T47D (cell line): ENCODE measurements around the gene CYP2J2.
"Not testable (repeated sequence)": the region's sequence is repeated elsewhere in the genome, so short reads cannot be mapped to it uniquely, and the experiment has no call there.

Source experiments
- DNase-seq, 2 experiments: peaks; one replicate each; pipeline versions ENCODE4 v3.0.0 to v3.0.0-alpha.2; 2011 to 2012; ENCODE audit warnings: low read depth in 1 of 2, low spot score in 1 of 2
- JUND ChIP-seq: IDR thresholded peaks from 2 replicates; pipeline ENCODE4 v1.6.1; 2012; ENCODE audit warnings: low read depth
- in situ Hi-C: cut with HindIII; loops from 2 replicates; pipeline ENCODE4 v1.10.0; 2016; ENCODE audit warnings: low sequenced_read_pairs, low pct_unique_long_range_greater_than_20kb

The CYP2J2 gene

DNA sequence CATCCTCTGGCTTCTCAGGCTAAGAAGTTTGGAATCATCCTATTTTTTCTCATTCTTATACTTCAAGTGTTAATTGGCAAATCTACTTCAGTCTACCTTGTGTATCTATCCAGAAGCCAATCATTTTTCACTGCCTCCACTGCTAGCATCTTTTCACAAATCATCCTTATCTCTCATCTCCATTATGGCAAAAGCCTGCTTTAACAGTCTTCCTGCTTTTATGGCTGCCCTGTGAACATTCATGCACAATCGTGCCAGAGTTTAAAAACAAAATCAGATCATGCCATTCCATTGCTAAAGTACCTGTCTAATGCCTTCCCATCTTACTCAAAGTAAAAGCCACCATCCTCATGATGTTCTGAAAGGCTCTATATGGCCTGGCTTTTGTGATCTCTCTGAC lies 19.2 kb upstream of the CYP2J2 start:
- in situ Hi-C loops = no loop called here
- TF ChIP-seq JUND = no peak
- DNase-seq = no peak

DNA sequence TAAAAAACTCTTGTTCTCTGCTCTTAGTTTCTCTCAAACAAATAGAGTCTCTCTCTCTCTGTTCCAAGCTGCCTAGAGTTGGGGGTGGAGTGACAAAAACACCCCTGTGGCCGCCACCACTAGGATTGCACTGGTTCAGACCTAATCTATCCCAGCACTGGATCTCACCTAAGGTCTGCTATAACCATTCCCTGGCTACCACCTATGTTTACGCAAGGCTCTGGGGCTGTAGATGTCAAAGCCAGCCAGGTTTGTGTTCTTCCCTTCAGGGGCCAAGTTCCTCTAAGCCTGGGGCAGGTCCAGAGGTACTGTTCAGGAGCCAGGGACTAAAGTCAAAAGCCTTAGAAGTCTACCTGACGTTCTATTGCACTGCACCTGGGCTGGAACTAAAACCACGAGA lies 12.8 kb upstream of the CYP2J2 start:
- in situ Hi-C loops = no loop called here
- no peak for TF ChIP-seq JUND
- no peak for DNase-seq

DNA sequence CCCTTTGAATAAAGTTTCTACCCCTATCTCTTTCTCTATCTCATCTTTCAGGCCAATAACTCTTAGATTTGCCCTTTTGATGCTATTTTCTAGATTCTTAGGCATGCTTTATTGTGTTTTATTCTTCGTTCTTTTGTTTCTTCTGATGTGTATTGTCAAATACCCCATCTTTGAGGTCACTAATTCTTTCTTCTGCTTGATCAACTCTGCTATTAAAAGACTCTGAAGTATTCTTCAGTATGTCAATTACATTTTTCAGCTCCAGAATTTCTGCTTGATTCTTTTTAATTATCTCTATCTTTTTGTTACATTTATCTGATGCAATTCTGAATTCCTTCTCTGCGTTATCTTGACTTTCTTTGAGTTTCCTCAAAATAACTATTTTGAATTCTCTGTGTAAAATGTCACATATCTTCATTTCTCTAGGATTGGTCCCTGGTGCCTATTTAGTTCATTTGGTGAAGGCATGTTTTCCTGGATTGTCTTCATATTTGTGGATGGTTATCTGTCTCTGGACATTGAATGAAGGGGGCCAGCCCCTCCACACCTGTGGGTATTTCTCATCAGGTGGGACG lies 11.2 kb upstream of the CYP2J2 start:
- no peak for DNase-seq
- in situ Hi-C loops = no loop called here
- no peak for TF ChIP-seq JUND

DNA sequence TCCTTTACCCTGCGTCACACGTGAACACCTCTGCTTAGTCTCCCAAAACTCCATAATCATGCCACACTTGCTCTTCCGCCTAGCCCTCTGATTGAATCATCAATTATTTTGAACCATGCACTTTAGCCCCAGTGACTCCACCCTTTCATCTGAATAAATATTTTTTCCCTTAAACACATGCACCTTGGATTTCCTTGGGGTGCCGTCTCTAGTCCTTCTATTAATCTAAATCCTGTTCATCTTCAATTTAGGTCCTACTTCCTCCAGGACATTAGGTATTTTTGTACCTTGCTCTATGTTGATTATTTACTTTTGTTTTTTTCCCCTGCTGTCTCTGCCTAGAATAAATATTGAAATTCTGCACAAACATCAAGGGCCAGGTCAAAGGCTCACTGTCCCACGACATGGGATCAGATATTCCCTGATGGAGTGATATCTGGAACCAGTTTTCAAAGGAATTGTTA lies 9.8 kb upstream of the CYP2J2 start:
- no peak for DNase-seq
- no peak for TF ChIP-seq JUND
- in situ Hi-C loops = no loop called here

DNA sequence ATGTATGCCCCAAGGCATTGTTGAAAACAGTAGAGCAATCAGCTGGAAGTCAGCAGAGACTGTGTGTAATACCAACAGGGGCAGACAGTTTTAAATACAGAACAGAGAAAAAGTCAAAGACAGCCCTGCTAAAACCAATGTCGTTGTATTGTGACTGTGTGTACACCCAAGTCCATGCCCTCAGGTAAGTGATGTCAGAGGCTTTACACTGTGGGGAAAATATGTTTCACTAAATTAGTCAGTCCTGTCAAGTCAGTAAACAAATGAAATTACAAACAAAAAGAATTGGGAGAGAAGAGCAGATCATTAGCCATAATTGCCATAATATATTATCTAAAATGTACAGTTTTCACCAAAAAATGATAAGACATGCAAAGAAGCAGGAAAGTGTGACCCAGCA lies 2.4 kb upstream of the CYP2J2 start:
- in situ Hi-C loops = no loop called here
- no peak for TF ChIP-seq JUND
- DNase-seq = no peak

DNA sequence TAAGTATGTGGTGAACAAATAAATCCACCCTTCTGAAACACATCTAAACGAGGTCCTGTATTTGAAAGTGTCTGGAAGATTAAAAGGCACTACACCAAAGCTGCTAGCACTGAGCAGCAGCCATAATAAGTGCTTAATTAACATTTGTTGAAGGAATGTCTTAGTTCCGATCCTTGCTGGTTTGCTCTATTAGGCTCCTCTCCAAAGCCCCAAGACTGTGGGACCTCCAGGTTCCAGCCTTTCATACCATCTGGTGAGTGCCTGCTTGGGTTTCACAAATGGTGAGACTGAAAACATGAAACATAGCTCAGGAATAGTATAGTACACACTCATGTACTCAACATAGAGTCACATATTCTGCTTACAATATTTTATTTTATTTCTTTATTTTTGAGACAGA lies 640 bp upstream of the CYP2J2 start:
- in situ Hi-C loops = no loop called here
- TF ChIP-seq JUND = no peak
- no peak for DNase-seq

DNA sequence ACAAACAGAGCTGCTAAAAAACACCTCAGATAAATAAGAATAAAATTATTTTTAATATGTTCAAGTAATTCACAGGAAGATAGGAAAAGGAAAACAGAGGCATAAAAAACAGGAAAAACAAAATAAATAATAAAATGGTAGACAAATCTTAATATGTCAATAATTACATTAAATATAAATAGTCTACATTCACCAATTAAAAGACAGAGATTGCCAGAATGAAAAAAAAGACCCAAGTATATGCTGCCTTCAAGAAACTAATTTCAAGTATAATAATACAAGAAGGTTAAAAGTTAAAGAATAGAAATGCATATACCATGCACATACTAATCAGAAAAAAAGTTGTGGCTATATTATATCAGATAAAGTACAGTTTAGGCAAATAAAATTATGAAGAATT lies 1.9 kb downstream of the CYP2J2 start:
- no peak for DNase-seq
- in situ Hi-C loops = no loop called here
- no peak for TF ChIP-seq JUND

DNA sequence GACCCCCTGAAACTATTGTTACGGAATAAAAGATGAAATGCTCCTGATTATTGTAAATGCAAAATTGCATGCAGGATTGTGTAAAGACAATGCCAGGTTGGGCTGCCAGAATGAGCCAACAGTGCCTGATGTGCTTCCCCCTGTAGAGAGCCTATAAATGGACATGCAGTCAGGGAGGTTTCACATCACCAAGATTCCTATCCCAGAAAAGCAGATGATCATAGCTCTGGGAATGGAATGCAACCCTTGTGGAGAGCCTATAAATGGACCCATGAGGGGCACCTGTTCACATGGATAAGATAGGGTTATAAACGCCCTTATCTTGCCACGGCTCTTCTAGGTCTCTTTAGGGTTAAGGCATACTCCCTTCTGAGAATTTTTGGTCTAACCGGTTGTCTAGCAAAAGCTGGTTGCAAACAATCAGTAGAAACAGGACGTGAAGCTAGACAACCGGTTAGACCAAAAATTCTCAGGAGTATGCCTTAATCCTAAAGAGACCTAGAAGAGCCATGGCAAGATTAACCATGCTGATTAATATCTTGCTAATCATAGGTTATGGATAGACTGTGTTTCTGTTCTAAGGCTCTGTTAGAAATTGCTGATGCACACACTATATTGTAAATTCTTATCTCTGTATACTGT lies 5.2 kb downstream of the CYP2J2 start:
- peak in 1 of 2 experiments; percentile 61 for DNase-seq
- in situ Hi-C loops = not testable (repeated sequence)

DNA sequence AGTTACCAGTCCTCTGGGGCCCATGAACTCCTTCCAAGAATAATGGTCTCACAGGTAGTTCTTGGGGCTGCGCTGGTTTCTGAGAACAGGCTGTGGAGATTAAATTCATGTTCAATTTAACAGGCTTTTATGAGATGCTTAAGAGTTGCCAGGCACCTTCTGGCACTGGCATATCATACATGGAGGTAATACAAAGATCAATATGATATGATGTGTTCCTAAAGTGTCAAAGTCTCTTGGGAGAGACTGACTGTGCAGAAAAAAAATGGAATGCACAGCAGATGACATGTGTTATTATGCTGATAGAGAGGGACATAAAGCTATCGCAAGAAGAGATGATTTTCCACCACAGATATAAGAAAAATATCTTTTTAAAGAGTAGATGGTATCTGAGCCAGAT lies 6.8 kb downstream of the CYP2J2 start:
- no peak for DNase-seq
- no peak for TF ChIP-seq JUND
- in situ Hi-C loops = no loop called here

DNA sequence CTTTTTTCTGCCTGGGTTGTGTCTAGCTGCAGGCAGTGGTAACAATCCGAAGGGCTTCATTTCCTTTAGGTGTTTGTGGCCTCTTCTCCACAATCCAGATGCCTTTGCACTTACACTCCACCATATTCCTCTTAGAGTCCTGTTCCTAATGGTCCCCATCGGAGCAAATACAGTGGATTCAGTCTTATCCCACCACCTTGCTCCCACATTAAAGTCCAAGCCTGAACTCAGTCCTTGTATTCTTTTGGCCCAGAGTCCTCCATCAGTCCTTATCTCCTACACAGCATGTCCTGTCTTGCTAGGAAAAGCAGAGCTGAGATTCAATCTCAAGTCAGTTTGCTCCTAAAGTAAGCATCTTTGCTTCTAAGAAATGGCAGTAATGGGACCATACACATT lies 8.8 kb downstream of the CYP2J2 start:
- DNase-seq = no peak
- TF ChIP-seq JUND = no peak
- in situ Hi-C loops = no loop called here

DNA sequence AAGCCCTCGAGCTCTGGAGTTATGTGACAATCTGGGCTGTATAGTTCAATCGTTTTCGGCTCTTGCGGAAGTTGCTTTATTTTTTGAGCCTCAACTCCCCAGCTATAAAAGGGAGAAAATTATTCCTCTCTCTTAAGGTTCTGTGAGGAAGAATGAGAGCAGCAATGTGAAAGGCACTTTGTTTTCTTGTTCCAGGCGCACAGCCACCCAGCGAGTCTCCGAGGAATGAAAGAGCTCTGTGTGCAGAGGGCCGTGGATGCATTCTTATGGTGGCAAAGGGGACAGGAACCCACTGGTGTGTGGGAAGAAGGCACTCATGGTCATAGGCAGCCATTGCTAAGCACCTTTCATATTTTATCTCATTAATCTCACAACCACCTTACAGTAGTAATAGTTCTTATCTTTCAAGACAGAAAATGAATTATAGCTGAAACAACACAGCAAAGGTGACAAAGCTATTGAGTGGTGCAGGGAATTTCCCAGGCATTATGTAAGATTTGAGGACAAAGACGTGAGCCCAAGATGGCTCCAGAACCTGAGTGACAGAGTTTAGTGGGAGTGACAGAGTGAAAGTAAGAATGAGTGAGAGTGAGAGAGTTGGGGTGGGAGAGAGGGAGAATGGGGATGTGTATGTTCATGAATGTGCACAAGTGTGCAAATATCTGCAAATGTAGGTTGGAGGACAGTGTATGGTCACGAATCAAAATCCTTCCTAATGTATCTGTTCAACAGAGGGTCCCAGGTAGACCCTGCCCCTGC lies 9.4 kb downstream of the CYP2J2 start:
- TF ChIP-seq JUND = no peak
- DNase-seq = no peak
- in situ Hi-C loops = no loop called here

DNA sequence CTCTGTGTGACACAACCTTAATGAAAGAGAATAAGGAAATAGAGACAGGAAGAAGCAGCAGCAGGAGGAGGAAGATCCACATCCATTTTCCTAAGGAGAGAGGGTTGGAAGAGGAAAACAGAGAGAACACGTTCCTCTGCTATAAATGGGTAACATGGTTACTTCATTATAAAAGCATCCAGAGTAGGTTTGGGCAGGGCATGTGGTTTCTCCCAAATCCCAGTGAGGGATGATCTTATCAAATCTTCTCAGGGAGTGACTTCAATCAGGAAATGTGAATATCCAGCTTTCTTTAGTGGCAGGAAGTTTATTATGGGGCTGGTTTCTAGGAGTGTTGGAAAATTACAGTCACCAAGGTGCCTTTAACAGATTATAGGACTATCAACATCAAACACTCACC lies 11.1 kb downstream of the CYP2J2 start:
- DNase-seq = no peak
- TF ChIP-seq JUND = no peak
- in situ Hi-C loops = no loop called here

DNA sequence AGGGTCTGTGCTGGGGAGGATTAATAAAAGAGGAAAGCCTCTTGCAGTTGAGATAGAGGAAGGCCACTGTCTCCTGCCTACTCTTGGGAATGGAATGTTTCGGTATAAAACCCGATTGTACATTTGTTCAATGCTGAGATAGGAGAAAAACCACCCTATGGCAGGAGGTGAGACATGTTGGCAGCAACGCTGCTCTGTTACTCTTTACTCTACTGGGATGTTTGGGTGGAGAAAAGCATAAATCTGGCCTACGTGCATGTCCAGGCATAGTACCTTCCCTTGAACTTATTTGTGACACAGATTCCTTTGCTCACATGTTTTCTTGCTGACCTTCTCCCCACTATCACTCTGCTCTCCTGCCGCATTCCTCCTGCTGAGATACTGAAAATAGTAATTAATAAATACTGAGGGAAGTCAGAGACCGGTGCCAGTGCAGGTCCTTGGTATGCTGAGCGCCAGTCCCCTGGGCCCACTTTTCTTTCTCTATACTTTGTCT lies 11.7 kb downstream of the CYP2J2 start:
- in situ Hi-C loops, DNase-seq: not testable (repeated sequence)

DNA sequence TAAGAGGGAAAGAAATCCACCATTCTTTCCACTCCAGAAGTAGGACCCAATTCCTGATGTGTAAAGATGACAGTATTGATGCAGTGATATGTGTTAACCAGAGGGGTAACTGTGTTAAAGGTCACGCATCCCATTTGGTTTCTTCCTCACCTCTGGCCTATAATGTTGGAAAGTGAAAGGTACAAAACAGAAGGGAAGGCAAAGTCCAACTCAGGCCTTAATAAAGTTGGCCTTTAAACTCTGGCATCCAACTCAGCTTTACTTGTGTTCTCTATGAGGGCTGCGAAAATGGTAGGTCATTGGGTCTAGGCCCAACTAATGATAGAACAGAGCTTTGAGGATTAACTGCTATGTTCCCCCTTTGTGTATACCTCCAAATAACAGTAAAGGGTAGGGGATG lies 17.9 kb downstream of the CYP2J2 start:
- in situ Hi-C loops = no loop called here
- TF ChIP-seq JUND = no peak

More for the DNA sequence above, 17.9 kb downstream of the CYP2J2 start:
- DNase-seq = no peak
